ENCODE measurements around the gene CBLL1. TPM values are rescaled to one million over a fixed set of nuclear protein-coding genes. Genes with fewer than 3 reads are reported as not detected.

The CBLL1 gene
- total and polyA plus RNA-seq, 7 experiments from 2014 or later, result 41.5 to 73.5 (median 52.7) TPM

GRCh38 chr7:107783648-107784047 lies 39.7 kb downstream of the CBLL1 start:
- no peak for DNase-seq

GRCh38 chr7:107785170-107785569 lies 41.2 kb downstream of the CBLL1 start:
- H3K27ac Mint-ChIP-seq, result peak overlapping the region in 1 of 9 donors; percentile 23
- Histone ChIP-seq H3K36me3 (ENCODE audit: control insufficient read depth in 2 of 3, insufficient read depth in 3 of 3, low read length in 3 of 3) (no peaks in the 10 kb centered on the region), H3K4me1 (ENCODE audit: control insufficient read depth in 2 of 2, insufficient read depth in 2 of 2, low read length in 2 of 2) (peaks cover 0 to 3% of the 10 kb centered on the region in 2 donors), H3K4me3 (ENCODE audit: low read length) (no peak overlapping the region), H3K9me3 (ENCODE audit: control insufficient read depth in 2 of 3, low read length in 3 of 3) (no peaks in the 10 kb centered on the region), H3K27ac (ENCODE audit: low read depth, low read length) (no peak overlapping the region), H3K27me3 (ENCODE audit: control insufficient read depth in 2 of 2, insufficient read depth in 2 of 2, low read length in 2 of 2) (no peaks in the 10 kb centered on the region)
- POLR2A ChIA-PET, result interaction anchor here (0.6 to 0.7 kb wide), 2 partner anchors 15 to 88 kb away, joined by 4 read pairs; no protein-coding TSS in a partner anchor
- no peaks in the 10 kb centered on the region for H3K36me3 Mint-ChIP-seq
- DNase-seq, result no peak
- peaks cover 0 to 11% (median 0%) of the 10 kb centered on the region in 5 donors for H3K27me3 Mint-ChIP-seq
- H3K4me1 Mint-ChIP-seq, result peaks cover 0 to 23% (median 11%) of the 10 kb centered on the region in 7 donors
- peak overlapping the region in 1 of 10 donors; percentile 47 for H3K4me3 Mint-ChIP-seq
- H3K9me3 Mint-ChIP-seq, result no peaks in the 10 kb centered on the region
- no peak for ATAC-seq
- intact Hi-C loops (cut with micrococcal nuclease), result no loop called here
- CTCF ChIA-PET, result interaction anchor here (1.2 kb wide), 1 partner anchor 59 kb away, joined by 3 read pairs; no protein-coding TSS in a partner anchor

More at GRCh38 chr7:107783648-107784047, 39.7 kb downstream of the CBLL1 start:
- ChIA-PET CTCF (no interaction called here), POLR2A (no interaction called here)
- Histone ChIP-seq H3K4me1 (ENCODE audit: control insufficient read depth in 2 of 2, insufficient read depth in 2 of 2, low read length in 2 of 2) (peaks cover 0 to 3% of the 10 kb centered on the region in 2 donors), H3K27ac (ENCODE audit: low read depth, low read length) (no peak overlapping the region), H3K27me3 (ENCODE audit: control insufficient read depth in 2 of 2, insufficient read depth in 2 of 2, low read length in 2 of 2) (no peaks in the 10 kb centered on the region), H3K36me3 (ENCODE audit: control insufficient read depth in 2 of 3, insufficient read depth in 3 of 3, low read length in 3 of 3) (no peaks in the 10 kb centered on the region), H3K9me3 (ENCODE audit: control insufficient read depth in 2 of 3, low read length in 3 of 3) (no peaks in the 10 kb centered on the region), H3K4me3 (ENCODE audit: low read length) (no peak overlapping the region)
- H3K27me3 Mint-ChIP-seq, result peaks cover 0 to 9% (median 0%) of the 10 kb centered on the region in 5 donors
- peaks cover 0 to 23% (median 11%) of the 10 kb centered on the region in 7 donors for H3K4me1 Mint-ChIP-seq
- no peak overlapping the region for H3K27ac Mint-ChIP-seq
- H3K4me3 Mint-ChIP-seq, result no peak overlapping the region
- H3K9me3 Mint-ChIP-seq, result no peaks in the 10 kb centered on the region
- intact Hi-C loops (cut with micrococcal nuclease), result no loop called here
- no peak for ATAC-seq
- no peaks in the 10 kb centered on the region for H3K36me3 Mint-ChIP-seq

- CTCF ChIA-PET, result no interaction called here
Observed at GRCh38 chr7:107785926-107786325, 42.0 kb downstream of the CBLL1 start.

GRCh38 chr7:107788216-107788615 lies 44.3 kb downstream of the CBLL1 start:
- DNase-seq (no peak), ATAC-seq (no peak)
- Mint-ChIP-seq H3K27me3 (peaks cover 0 to 17% (median 0%) of the 10 kb centered on the region in 5 donors), H3K9me3 (no peaks in the 10 kb centered on the region), H3K36me3 (no peaks in the 10 kb centered on the region), H3K4me3 (no peak overlapping the region), H3K4me1 (peaks cover 0 to 23% (median 11%) of the 10 kb centered on the region in 7 donors), H3K27ac (no peak overlapping the region)
- Histone ChIP-seq H3K36me3 (ENCODE audit: control insufficient read depth in 2 of 3, insufficient read depth in 3 of 3, low read length in 3 of 3) (no peaks in the 10 kb centered on the region), H3K27me3 (ENCODE audit: control insufficient read depth in 2 of 2, insufficient read depth in 2 of 2, low read length in 2 of 2) (no peaks in the 10 kb centered on the region), H3K4me3 (ENCODE audit: low read length) (no peak overlapping the region), H3K4me1 (ENCODE audit: control insufficient read depth in 2 of 2, insufficient read depth in 2 of 2, low read length in 2 of 2) (peaks cover 0 to 3% of the 10 kb centered on the region in 2 donors), H3K9me3 (ENCODE audit: control insufficient read depth in 2 of 3, low read length in 3 of 3) (no peaks in the 10 kb centered on the region), H3K27ac (ENCODE audit: low read depth, low read length) (no peak overlapping the region)
- ChIA-PET CTCF (interaction anchor here (1.2 kb wide), 1 partner anchor 87 kb away, joined by 3 read pairs; no protein-coding TSS in a partner anchor), POLR2A (interaction anchor here (1.1 kb wide), 1 partner anchor 86 kb away, joined by 4 read pairs; no protein-coding TSS in a partner anchor)
- intact Hi-C loops (cut with micrococcal nuclease), result no loop called here

More at GRCh38 chr7:107785926-107786325, 42.0 kb downstream of the CBLL1 start:
- peaks cover 0 to 16% (median 0%) of the 10 kb centered on the region in 5 donors for H3K27me3 Mint-ChIP-seq
- H3K36me3 Mint-ChIP-seq, result no peaks in the 10 kb centered on the region
- H3K27ac ChIP-seq (ENCODE audit: low read depth, low read length), result no peak overlapping the region
- no peaks in the 10 kb centered on the region for H3K9me3 Mint-ChIP-seq
- ATAC-seq, result no peak
- no peak overlapping the region for H3K27ac Mint-ChIP-seq
- H3K9me3 ChIP-seq (ENCODE audit: control insufficient read depth in 2 of 3, low read length in 3 of 3), result no peaks in the 10 kb centered on the region
- no peak overlapping the region for H3K4me3 ChIP-seq (ENCODE audit: low read length)
- H3K27me3 ChIP-seq (ENCODE audit: control insufficient read depth in 2 of 2, insufficient read depth in 2 of 2, low read length in 2 of 2), result no peaks in the 10 kb centered on the region
- no peak for DNase-seq
- H3K4me1 ChIP-seq (ENCODE audit: control insufficient read depth in 2 of 2, insufficient read depth in 2 of 2, low read length in 2 of 2), result peaks cover 0 to 3% of the 10 kb centered on the region in 2 donors
- intact Hi-C loops (cut with micrococcal nuclease), result no loop called here
- peak overlapping the region in 1 of 10 donors; percentile 50 for H3K4me3 Mint-ChIP-seq
- no peaks in the 10 kb centered on the region for H3K36me3 ChIP-seq (ENCODE audit: control insufficient read depth in 2 of 3, insufficient read depth in 3 of 3, low read length in 3 of 3)
- POLR2A ChIA-PET, result no interaction called here
- peaks cover 0 to 23% (median 11%) of the 10 kb centered on the region in 7 donors for H3K4me1 Mint-ChIP-seq

DNA sequence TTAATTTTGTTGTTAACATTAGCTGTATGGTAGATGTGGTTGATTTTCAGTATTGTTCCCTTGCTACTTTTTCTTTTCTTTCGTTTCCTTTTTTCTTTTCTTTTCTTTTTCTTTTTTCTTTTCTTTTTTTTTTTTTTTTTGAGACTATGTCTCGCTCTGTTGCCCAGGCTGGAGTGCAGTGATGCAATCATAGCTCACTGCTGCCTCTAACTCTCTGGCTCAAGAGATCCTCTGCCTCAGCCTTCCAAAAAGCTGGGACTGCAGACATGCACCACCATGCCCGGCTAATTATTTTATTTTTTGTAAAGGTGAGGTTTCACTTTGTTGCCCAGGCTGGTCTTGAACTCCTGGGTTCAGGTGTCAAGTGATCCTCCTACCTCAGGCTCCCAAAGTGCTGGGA lies 44.7 kb downstream of the CBLL1 start:
- no peaks in the 10 kb centered on the region for H3K36me3 ChIP-seq (ENCODE audit: control insufficient read depth in 2 of 3, insufficient read depth in 3 of 3, low read length in 3 of 3)
- H3K27ac ChIP-seq (ENCODE audit: low read depth, low read length), result no peak overlapping the region
- Mint-ChIP-seq H3K27ac (no peak overlapping the region), H3K9me3 (no peaks in the 10 kb centered on the region), H3K4me3 (no peak overlapping the region), H3K4me1 (peaks cover 0 to 23% (median 11%) of the 10 kb centered on the region in 7 donors), H3K36me3 (no peaks in the 10 kb centered on the region), H3K27me3 (peaks cover 0 to 19% (median 0%) of the 10 kb centered on the region in 5 donors)
- POLR2A ChIA-PET, result no interaction called here
- peaks cover 0 to 3% of the 10 kb centered on the region in 2 donors for H3K4me1 ChIP-seq (ENCODE audit: control insufficient read depth in 2 of 2, insufficient read depth in 2 of 2, low read length in 2 of 2)
- H3K4me3 ChIP-seq (ENCODE audit: low read length), result no peak overlapping the region
- intact Hi-C loops (cut with micrococcal nuclease), result no loop called here
- H3K9me3 ChIP-seq (ENCODE audit: control insufficient read depth in 2 of 3, low read length in 3 of 3), result no peaks in the 10 kb centered on the region
- DNase-seq, result no peak
- H3K27me3 ChIP-seq (ENCODE audit: control insufficient read depth in 2 of 2, insufficient read depth in 2 of 2, low read length in 2 of 2), result no peaks in the 10 kb centered on the region
- CTCF ChIA-PET, result interaction anchor here (1.2 kb wide), 1 partner anchor 86 kb away, joined by 3 read pairs; no protein-coding TSS in a partner anchor
- ATAC-seq, result no peak

DNA sequence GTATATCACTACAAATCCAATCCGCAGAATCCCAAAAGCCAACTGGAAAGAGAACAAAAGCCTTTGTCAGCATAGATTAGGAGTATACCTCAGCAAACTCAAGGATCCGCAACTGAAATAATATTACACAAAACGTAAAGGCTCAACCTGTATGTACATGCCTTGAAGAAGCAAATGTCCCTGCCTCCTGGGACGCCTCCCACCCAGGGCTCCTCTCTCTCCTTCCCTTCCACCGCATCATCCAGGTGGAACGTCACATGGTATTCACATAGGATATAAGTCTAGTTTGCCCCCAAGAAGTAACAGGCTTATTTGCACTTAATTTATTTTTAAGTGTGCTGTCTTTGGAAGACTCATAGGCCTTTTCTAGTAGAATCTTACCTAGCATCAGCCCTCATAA lies 45.7 kb downstream of the CBLL1 start:
- no peaks in the 10 kb centered on the region for H3K9me3 Mint-ChIP-seq
- ATAC-seq (no peak), DNase-seq (no peak)
- H3K4me3 Mint-ChIP-seq, result no peak overlapping the region
- H3K4me1 ChIP-seq (ENCODE audit: control insufficient read depth in 2 of 2, insufficient read depth in 2 of 2, low read length in 2 of 2), result peaks cover 0 to 3% of the 10 kb centered on the region in 2 donors
- no peak overlapping the region for H3K27ac ChIP-seq (ENCODE audit: low read depth, low read length)
- H3K9me3 ChIP-seq (ENCODE audit: control insufficient read depth in 2 of 3, low read length in 3 of 3), result no peaks in the 10 kb centered on the region
- ChIA-PET CTCF (no interaction called here), POLR2A (no interaction called here)
- H3K4me3 ChIP-seq (ENCODE audit: low read length), result no peak overlapping the region
- H3K27me3 Mint-ChIP-seq, result peaks cover 0 to 26% (median 3%) of the 10 kb centered on the region in 5 donors
- intact Hi-C loops (cut with micrococcal nuclease), result no loop called here
- no peaks in the 10 kb centered on the region for H3K36me3 Mint-ChIP-seq
- no peaks in the 10 kb centered on the region for H3K27me3 ChIP-seq (ENCODE audit: control insufficient read depth in 2 of 2, insufficient read depth in 2 of 2, low read length in 2 of 2)
- no peaks in the 10 kb centered on the region for H3K36me3 ChIP-seq (ENCODE audit: control insufficient read depth in 2 of 3, insufficient read depth in 3 of 3, low read length in 3 of 3)
- H3K4me1 Mint-ChIP-seq, result peaks cover 0 to 23% (median 11%) of the 10 kb centered on the region in 7 donors
- H3K27ac Mint-ChIP-seq, result no peak overlapping the region

DNA sequence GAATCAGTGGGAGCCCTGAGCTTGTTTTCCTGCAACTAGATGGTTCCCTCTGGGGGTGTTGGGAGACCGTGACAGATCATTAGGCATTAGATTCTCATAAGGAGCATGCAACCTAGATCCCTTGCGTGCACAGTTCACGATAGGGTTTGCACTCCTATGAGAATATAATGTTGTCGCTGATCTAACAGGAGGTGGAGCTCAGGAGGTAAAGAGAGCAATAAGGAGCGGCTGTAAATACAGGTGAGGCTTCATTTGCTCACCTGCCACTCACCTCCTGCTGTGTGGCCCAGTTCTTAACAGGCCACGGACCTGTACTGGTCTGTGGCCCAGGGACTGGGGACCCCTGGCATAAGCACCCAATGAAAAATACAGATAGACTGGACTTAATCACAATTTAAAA lies 48.4 kb downstream of the CBLL1 start:
- Mint-ChIP-seq H3K27me3 (peaks cover 0 to 25% (median 3%) of the 10 kb centered on the region in 5 donors), H3K9me3 (peaks cover 0 to 1% (median 0%) of the 10 kb centered on the region in 11 donors), H3K4me1 (peaks cover 0 to 3% (median 0%) of the 10 kb centered on the region in 7 donors), H3K4me3 (no peak overlapping the region), H3K27ac (no peak overlapping the region), H3K36me3 (no peaks in the 10 kb centered on the region)
- DNase-seq (no peak), ATAC-seq (no peak)
- ChIA-PET CTCF (no interaction called here), POLR2A (no interaction called here)
- no peaks in the 10 kb centered on the region for H3K27me3 ChIP-seq (ENCODE audit: control insufficient read depth in 2 of 2, insufficient read depth in 2 of 2, low read length in 2 of 2)
- intact Hi-C loops (cut with micrococcal nuclease), result no loop called here
- H3K4me3 ChIP-seq (ENCODE audit: low read length), result no peak overlapping the region
- no peaks in the 10 kb centered on the region for H3K9me3 ChIP-seq (ENCODE audit: control insufficient read depth in 2 of 3, low read length in 3 of 3)
- H3K4me1 ChIP-seq (ENCODE audit: control insufficient read depth in 2 of 2, insufficient read depth in 2 of 2, low read length in 2 of 2), result no peaks in the 10 kb centered on the region
- H3K36me3 ChIP-seq (ENCODE audit: control insufficient read depth in 2 of 3, insufficient read depth in 3 of 3, low read length in 3 of 3), result no peaks in the 10 kb centered on the region
- no peak overlapping the region for H3K27ac ChIP-seq (ENCODE audit: low read depth, low read length)
